Hepatocyte (in vitro differentiated cells): Measurements from ENCODE around the gene DVL1. TPM values are rescaled to one million over a fixed set of nuclear protein-coding genes. Genes with fewer than 3 reads are reported as not detected.

Experiments
- DNase-seq: peaks from one replicate; pipeline ENCODE4 v3.0.0-alpha.2; 2016; ENCODE audit warnings: low spot score
- H2AFZ ChIP-seq: fragments of 200-600 bp; sonication (generic); 2 replicates; pipeline ENCODE4 v1.6.0; 2016; ENCODE audit warnings: antibody characterized with exemption, mild to moderate bottlenecking
- H3K27ac ChIP-seq: fragments of 200-600 bp; sonication (generic); 2 replicates; pipeline ENCODE4 v1.5.1; 2016; ENCODE audit warnings: mild to moderate bottlenecking
- H3K27me3 ChIP-seq: fragments of 200-600 bp; sonication (generic); 2 replicates; pipeline ENCODE4 v1.6.1; 2016
- H3K36me3 ChIP-seq: fragments of 200-600 bp; sonication (generic); replicated peaks from 2 replicates; pipeline ENCODE4 v1.5.1; 2016; ENCODE audit warnings: low read depth; ENCODE audit not compliant: insufficient read depth
- H3K4me1 ChIP-seq: fragments of 200-600 bp; sonication (generic); 2 replicates; pipeline ENCODE4 v1.5.1; 2016; ENCODE audit warnings: mild to moderate bottlenecking, moderate library complexity; ENCODE audit not compliant: insufficient read depth
- H3K4me2 ChIP-seq: fragments of 200-600 bp; sonication (generic); 2 replicates; pipeline ENCODE4 v1.6.0; 2016
- H3K4me3 ChIP-seq: fragments of 200-600 bp; sonication (generic); 2 replicates; pipeline ENCODE4 v1.5.1; 2016; ENCODE audit warnings: mild to moderate bottlenecking
- H3K79me2 ChIP-seq: fragments of 200-600 bp; sonication (generic); 2 replicates; pipeline ENCODE4 v1.6.0; 2017; ENCODE audit warnings: mild to moderate bottlenecking
- H3K9me2 ChIP-seq: fragments of 200-600 bp; sonication (generic); replicated peaks from 2 replicates; pipeline ENCODE4 v1.6.0; 2017; ENCODE audit warnings: mild to moderate bottlenecking; ENCODE audit not compliant: insufficient read depth
- H3K9me3 ChIP-seq: fragments of 200-600 bp; sonication (generic); 2 replicates; pipeline ENCODE4 v1.5.1; 2016; ENCODE audit warnings: low read depth, mild to moderate bottlenecking
- H4K20me1 ChIP-seq: fragments of 200-600 bp; sonication (generic); 2 replicates; pipeline ENCODE4 v1.6.0; 2016; ENCODE audit warnings: mild to moderate bottlenecking; ENCODE audit not compliant: insufficient read depth, poor library complexity, severe bottlenecking
- CTCF ChIP-seq: fragments of 200-600 bp; sonication (generic); IDR thresholded peaks from 2 replicates; pipeline ENCODE4 v1.5.1; 2016; ENCODE audit warnings: antibody characterized with exemption, mild to moderate bottlenecking; ENCODE audit not compliant: poor library complexity
- EZH2 ChIP-seq: fragments of 200-600 bp; sonication (generic); IDR thresholded peaks from 2 replicates; pipeline ENCODE4 v1.6.1; 2016; ENCODE audit warnings: antibody characterized with exemption, mild to moderate bottlenecking, borderline replicate concordance
- EZH2phosphoT487 ChIP-seq: fragments of 200-600 bp; sonication (generic); IDR thresholded peaks from one replicate; pipeline ENCODE4 v1.6.1; 2018; ENCODE audit warnings: antibody characterized with exemption, mild to moderate bottlenecking, low read depth, moderate library complexity; ENCODE audit not compliant: unreplicated experiment, severe bottlenecking
- WGBS: methylation state at CpG from one replicate; pipeline ENCODE4 v1.1.6; 2016; ENCODE audit warnings: low lambda C conversion rate; ENCODE audit errors: missing lambda C conversion rate; 5-methylcytosine and 5-hydroxymethylcytosine counted together
- polyA plus RNA-seq: library from polyadenylated mRNA; unstranded; fragments of >200 nt; fragmentation: Nextera tagmentation; extraction: Ambion mirVana; gene quantifications from 2 replicates; pipeline ENCODE4 v1.2.1, GENCODE V29; 2016
- total RNA-seq: library from RNA; depleted of rRNA; stranded (reverse); fragments of >200 nt; gene quantifications from 2 replicates; pipeline ENCODE4 v1.2.3, GENCODE V29; 2014

The DVL1 gene
- total and polyA plus RNA-seq, 2 experiments from 2014 or later: 49.1 to 61.6 TPM

- Histone ChIP-seq H3K4me3 (no peak overlapping the region), H3K27ac (no peak overlapping the region), H3K9me2 (no peaks in the 10 kb centered on the region), H3K27me3 (no peaks in the 10 kb centered on the region), H4K20me1 (no peaks in the 10 kb centered on the region), H3K4me2 (no peak overlapping the region), H3K9me3 (no peaks in the 10 kb centered on the region), H3K4me1 (peaks cover 11% of the 10 kb centered on the region), H2AFZ (no peak overlapping the region), H3K36me3 (no peaks in the 10 kb centered on the region), H3K79me2 (no peaks in the 10 kb centered on the region)
- 82% methylated on average over 10 of the region's 10 CpGs for WGBS
- no peak for DNase-seq
- TF ChIP-seq CTCF: no peak
- no peak for TF ChIP-seq EZH2
- TF ChIP-seq EZH2phosphoT487: no peak
These were observed 16.9 kb upstream of the DVL1 start for GRCh38 chr1:1365875-1366698.

DNA sequence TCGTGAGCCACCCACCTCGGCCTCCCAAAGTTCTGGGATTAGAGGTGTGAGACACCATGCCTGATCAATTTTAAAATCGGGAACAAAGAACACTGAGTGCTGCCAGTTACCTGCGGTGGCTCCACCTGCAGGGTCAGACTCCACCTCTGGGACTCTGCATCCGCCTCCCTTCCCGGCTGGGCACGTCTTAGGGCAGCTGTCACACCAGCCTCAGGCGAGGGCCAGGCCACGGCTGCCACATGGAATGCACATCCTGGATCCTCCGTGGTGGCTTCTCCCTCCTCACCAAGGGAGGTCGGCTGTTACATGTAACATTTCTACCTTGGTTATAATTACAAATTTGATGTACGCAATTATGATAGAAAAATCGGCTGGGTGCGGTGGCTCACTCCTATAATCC is 15.0 kb upstream of the DVL1 start:
- no peak overlapping the region for H2AFZ ChIP-seq
- TF ChIP-seq EZH2 (no peak), EZH2phosphoT487 (no peak), CTCF (no peak)
- no peaks in the 10 kb centered on the region for H3K79me2 ChIP-seq
- DNase-seq: no peak
- H4K20me1 ChIP-seq: no peaks in the 10 kb centered on the region
- no peaks in the 10 kb centered on the region for H3K36me3 ChIP-seq
- H3K4me2 ChIP-seq: no peak overlapping the region
- no peaks in the 10 kb centered on the region for H3K9me3 ChIP-seq
- H3K9me2 ChIP-seq: no peaks in the 10 kb centered on the region
- H3K4me1 ChIP-seq: peaks cover 28% of the 10 kb centered on the region
- 79% methylated on average over 14 of the region's 14 CpGs for WGBS
- no peak overlapping the region for H3K4me3 ChIP-seq
- H3K27ac ChIP-seq: no peak overlapping the region
- no peaks in the 10 kb centered on the region for H3K27me3 ChIP-seq

DNA sequence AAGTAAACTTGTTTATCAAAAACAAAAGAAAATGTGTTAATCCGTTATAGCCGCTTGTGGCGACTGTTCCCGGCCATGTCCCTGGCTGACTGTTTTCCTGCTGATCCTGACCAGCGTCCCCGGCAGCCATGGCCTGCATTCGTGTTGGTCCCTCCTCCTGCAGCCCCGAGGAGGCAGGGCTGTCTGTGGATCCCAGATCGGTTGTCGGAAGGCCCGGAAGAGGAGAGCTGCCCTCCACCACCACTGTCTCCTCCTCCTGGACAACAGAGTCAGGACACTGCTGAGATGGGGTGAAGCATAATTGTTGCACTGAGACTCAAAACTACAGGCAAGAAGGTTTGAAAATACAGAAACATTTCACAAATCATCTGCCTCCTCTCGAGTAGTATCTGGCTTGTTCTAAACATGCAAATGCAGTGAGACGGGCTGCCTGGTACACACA is 12.8 kb upstream of the DVL1 start:
- Histone ChIP-seq H3K9me3 (no peaks in the 10 kb centered on the region), H3K9me2 (no peaks in the 10 kb centered on the region), H3K4me2 (peak overlapping the region; percentile 64), H4K20me1 (no peaks in the 10 kb centered on the region), H3K36me3 (no peaks in the 10 kb centered on the region), H2AFZ (peak overlapping the region; percentile 46), H3K79me2 (peaks cover 11% of the 10 kb centered on the region), H3K4me3 (no peak overlapping the region), H3K27ac (peak overlapping the region; percentile 97), H3K4me1 (peaks cover 44% of the 10 kb centered on the region), H3K27me3 (no peaks in the 10 kb centered on the region)
- 26% methylated on average over 13 of the region's 13 CpGs for WGBS
- peak; percentile 78 for DNase-seq
- TF ChIP-seq EZH2: no peak
- peak; percentile 12 for TF ChIP-seq CTCF
- TF ChIP-seq EZH2phosphoT487: no peak
